HAP-1 (cell line): ENCODE measurements around the gene TNFRSF4.

Source experiments
- DNase-seq, 2 experiments: peaks; one replicate each; pipeline ENCODE4 v3.0.0-alpha.2; 2016 to 2020; ENCODE audit warnings: low spot score in 2 of 2
- H3K27me3 ChIP-seq: fragments of 250-450 bp; sonication (Bioruptor Pico); 2 replicates; pipeline ENCODE4 v1.5.1; 2020; ENCODE audit warnings: low read depth, mild to moderate bottlenecking, moderate library complexity
- H3K36me3 ChIP-seq: fragments of 250-450 bp; sonication (Bioruptor Pico); replicated peaks from 2 replicates; pipeline ENCODE4 v1.5.1; 2020; ENCODE audit warnings: mild to moderate bottlenecking
- H3K4me1 ChIP-seq: fragments of 250-450 bp; sonication (Bioruptor Pico); 2 replicates; pipeline ENCODE4 v1.5.1; 2020; ENCODE audit warnings: mild to moderate bottlenecking
- H3K4me3 ChIP-seq: fragments of 250-450 bp; sonication (Bioruptor Pico); 2 replicates; pipeline ENCODE4 v1.5.1; 2020; ENCODE audit warnings: mild to moderate bottlenecking, moderate library complexity
- H3K9me3 ChIP-seq: fragments of 250-450 bp; sonication (Bioruptor Pico); 2 replicates; pipeline ENCODE4 v1.5.1; 2020; ENCODE audit warnings: mild to moderate bottlenecking, moderate library complexity
- in situ Hi-C: fragments of 300-500 bp; cut with MboI; formaldehyde crosslinking; loops from 3 replicates; pipeline ENCODE4 v1.14.3; 2020; ENCODE audit warnings: low sequenced_read_pairs, inconsistent platforms, mixed read lengths

Gene TNFRSF4

GRCh38 chr1:1223321-1223720 lies 9.4 kb upstream of the TNFRSF4 start:
- Histone ChIP-seq H3K4me3 (no peak overlapping the region), H3K4me1 (no peaks in the 10 kb centered on the region), H3K36me3 (peaks cover 44% of the 10 kb centered on the region), H3K27me3 (no peaks in the 10 kb centered on the region), H3K9me3 (no peaks in the 10 kb centered on the region)
- no peak for DNase-seq
- in situ Hi-C loops = no loop called here

GRCh38 chr1:1222575-1223225 lies 8.7 kb upstream of the TNFRSF4 start:
- DNase-seq = no peak
- no peaks in the 10 kb centered on the region for H3K9me3 ChIP-seq
- H3K4me1 ChIP-seq = no peaks in the 10 kb centered on the region
- in situ Hi-C loops = no loop called here
- H3K36me3 ChIP-seq = peaks cover 43% of the 10 kb centered on the region
- no peaks in the 10 kb centered on the region for H3K27me3 ChIP-seq
- no peak overlapping the region for H3K4me3 ChIP-seq

GRCh38 chr1:1221887-1222574 lies 8.1 kb upstream of the TNFRSF4 start:
- Histone ChIP-seq H3K4me3 (no peak overlapping the region), H3K4me1 (no peaks in the 10 kb centered on the region), H3K9me3 (no peaks in the 10 kb centered on the region), H3K27me3 (no peaks in the 10 kb centered on the region), H3K36me3 (peaks cover 40% of the 10 kb centered on the region)
- DNase-seq = no peak
- in situ Hi-C loops = no loop called here

GRCh38 chr1:1220197-1220596 lies 6.2 kb upstream of the TNFRSF4 start:
- no peaks in the 10 kb centered on the region for H3K4me1 ChIP-seq
- peaks cover 31% of the 10 kb centered on the region for H3K36me3 ChIP-seq

GRCh38 chr1:1219341-1219740 lies 5.4 kb upstream of the TNFRSF4 start:
- Histone ChIP-seq H3K4me3 (no peak overlapping the region), H3K36me3 (peaks cover 28% of the 10 kb centered on the region), H3K27me3 (no peaks in the 10 kb centered on the region), H3K9me3 (no peaks in the 10 kb centered on the region), H3K4me1 (no peaks in the 10 kb centered on the region)
- no peak for DNase-seq
- in situ Hi-C loops = no loop called here

More at GRCh38 chr1:1220197-1220596, 6.2 kb upstream of the TNFRSF4 start:
- in situ Hi-C loops = no loop called here
- Histone ChIP-seq H3K27me3 (no peaks in the 10 kb centered on the region), H3K4me3 (no peak overlapping the region), H3K9me3 (no peaks in the 10 kb centered on the region)
- DNase-seq = no peak

- in situ Hi-C loops = no loop called here
- Histone ChIP-seq H3K4me1 (no peaks in the 10 kb centered on the region), H3K4me3 (no peak overlapping the region), H3K27me3 (no peaks in the 10 kb centered on the region), H3K9me3 (no peaks in the 10 kb centered on the region), H3K36me3 (peaks cover 28% of the 10 kb centered on the region)
- no peak for DNase-seq
Observed at GRCh38 chr1:1218524-1219200, 4.7 kb upstream of the TNFRSF4 start.

DNA sequence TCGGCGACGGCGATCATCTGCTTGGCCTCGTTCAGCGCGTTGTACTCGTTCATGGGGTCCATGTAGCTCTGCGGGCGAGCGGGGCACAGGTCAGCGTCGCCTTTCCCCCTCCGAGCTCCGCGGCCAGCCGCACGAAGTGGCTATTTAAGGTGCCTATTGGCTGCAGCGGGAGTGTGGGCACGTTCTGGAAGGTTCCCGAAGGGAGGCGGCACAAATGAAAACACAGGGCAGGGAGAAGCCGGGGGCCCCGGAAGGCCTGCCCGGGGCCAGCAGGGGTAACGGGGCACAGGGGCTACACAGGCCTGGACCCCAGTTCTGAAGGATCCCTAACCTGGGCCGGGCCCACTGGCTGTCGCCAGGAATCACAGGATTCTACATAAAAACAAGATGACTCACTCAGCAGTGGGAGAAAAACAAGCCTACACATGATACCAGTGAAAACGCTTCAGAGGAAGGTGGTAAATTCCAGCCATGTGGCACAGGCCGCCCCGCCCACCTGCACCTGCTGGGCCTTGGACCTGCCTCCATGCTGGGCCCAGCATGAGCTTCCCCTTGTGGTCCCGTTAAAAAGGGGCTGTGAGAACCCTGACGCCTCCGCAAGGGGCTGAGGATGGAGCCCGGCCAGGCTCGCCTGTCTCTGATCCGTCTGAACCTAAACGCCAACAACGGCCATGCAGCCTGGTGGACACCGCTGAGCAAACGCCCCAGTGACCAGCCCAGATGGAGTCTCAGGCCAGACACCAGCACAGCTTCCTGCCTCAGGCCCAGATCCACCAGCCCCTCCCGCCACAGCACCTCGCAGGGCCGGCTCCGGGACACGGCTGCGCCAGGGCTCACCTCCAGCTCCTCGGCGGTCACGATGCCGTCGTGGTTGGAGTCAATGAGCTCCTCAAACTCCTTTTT lies 3.9 kb upstream of the TNFRSF4 start:
- Histone ChIP-seq H3K9me3 (no peaks in the 10 kb centered on the region), H3K4me1 (no peaks in the 10 kb centered on the region), H3K27me3 (no peaks in the 10 kb centered on the region), H3K36me3 (peaks cover 23% of the 10 kb centered on the region), H3K4me3 (no peak overlapping the region)
- DNase-seq = no peak
- in situ Hi-C loops = no loop called here

GRCh38 chr1:1216770-1217620 lies 3.0 kb upstream of the TNFRSF4 start:
- in situ Hi-C loops = no loop called here
- H3K4me1 ChIP-seq = no peaks in the 10 kb centered on the region

DNA sequence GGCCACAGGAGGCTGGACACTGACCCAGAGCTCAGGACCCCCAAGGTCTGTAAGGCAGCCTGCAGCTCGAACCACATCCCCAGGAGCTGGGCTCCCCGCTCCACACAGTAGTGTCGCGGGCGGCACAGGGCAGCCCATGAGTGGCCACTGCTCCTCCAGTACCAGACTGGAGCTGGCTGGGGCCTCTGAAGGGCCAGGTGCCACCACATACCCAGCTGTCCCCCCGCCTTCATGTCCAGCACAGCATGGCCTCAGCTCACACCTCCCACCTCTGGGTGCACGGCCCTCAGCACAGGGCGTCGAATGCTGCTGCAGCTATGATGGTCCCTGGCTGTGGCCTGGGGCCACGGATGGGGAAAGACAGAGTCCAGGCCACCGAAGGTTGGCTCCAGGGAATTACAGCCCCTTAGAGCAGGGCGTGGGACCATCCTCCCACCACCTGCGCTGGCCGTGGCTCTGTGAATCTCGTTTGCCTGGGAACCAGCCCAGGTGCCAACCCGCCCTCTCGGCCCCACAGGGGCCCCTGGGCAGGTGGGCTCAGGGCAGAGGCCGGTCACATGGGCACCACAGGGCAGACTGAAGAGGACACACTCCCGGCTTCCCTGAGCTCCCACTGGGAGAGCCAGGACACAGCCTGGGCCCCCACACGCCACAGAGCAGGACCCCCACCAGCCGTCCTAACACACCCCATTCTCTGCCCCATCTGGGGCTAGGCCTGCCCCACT lies 2.1 kb upstream of the TNFRSF4 start:
- Histone ChIP-seq H3K36me3 (peaks cover 11% of the 10 kb centered on the region), H3K27me3 (no peaks in the 10 kb centered on the region), H3K9me3 (no peaks in the 10 kb centered on the region), H3K4me3 (no peak overlapping the region), H3K4me1 (no peaks in the 10 kb centered on the region)
- in situ Hi-C loops = no loop called here
- no peak for DNase-seq

More at GRCh38 chr1:1216770-1217620, 3.0 kb upstream of the TNFRSF4 start:
- Histone ChIP-seq H3K9me3 (no peaks in the 10 kb centered on the region), H3K36me3 (peaks cover 17% of the 10 kb centered on the region), H3K4me3 (no peak overlapping the region), H3K27me3 (no peaks in the 10 kb centered on the region)
- DNase-seq = no peak

- H3K4me3 ChIP-seq = no peak overlapping the region
- H3K36me3 ChIP-seq = peaks cover 9% of the 10 kb centered on the region
- no peaks in the 10 kb centered on the region for H3K9me3 ChIP-seq
- in situ Hi-C loops = no loop called here
- H3K27me3 ChIP-seq = no peaks in the 10 kb centered on the region
- no peak for DNase-seq
- H3K4me1 ChIP-seq = no peaks in the 10 kb centered on the region
Observed at GRCh38 chr1:1215080-1215676, 1.2 kb upstream of the TNFRSF4 start.

DNA sequence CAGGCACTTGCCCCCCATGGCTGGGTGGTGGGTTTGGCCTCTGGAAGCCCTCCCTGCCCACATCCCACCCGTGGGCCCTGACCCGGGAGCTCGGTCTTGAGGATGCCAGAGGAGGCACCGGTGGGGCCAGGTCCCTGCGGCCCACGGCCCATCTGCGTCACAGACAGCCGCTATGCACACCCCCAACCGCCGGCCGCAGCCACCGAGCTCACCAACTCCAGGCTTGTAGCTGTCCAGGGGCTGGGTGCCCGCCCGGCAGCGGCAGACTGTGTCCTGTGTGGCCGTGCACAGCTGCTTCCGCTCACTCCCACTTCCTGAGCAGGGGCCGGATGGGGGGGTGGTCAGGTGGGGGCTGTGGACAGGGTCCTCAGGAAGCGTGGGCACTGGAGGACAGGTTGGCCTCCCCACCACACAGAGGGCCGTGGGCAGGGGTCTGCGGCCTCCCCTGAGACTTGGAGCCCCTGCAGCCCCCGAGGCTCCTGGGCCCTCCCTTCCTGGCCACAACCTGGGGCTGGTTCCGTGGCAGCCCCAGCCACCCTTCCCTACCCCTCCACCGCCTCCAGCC lies 1.1 kb downstream of the TNFRSF4 start:
- H3K27me3 ChIP-seq = no peaks in the 10 kb centered on the region
- no peak for DNase-seq
- no peaks in the 10 kb centered on the region for H3K9me3 ChIP-seq
- in situ Hi-C loops = no loop called here
- no peaks in the 10 kb centered on the region; the same call in 1 of the 2 replicates for H3K36me3 ChIP-seq
- no peak overlapping the region for H3K4me3 ChIP-seq
- no peaks in the 10 kb centered on the region for H3K4me1 ChIP-seq
